ENCODE measurements around the gene RAB11FIP4. TPM values are rescaled to one million over a fixed set of nuclear protein-coding genes. Genes with fewer than 3 reads are reported as not detected.
"Not testable (repeated sequence)": the region's sequence is repeated elsewhere in the genome, so short reads cannot be mapped to it uniquely, and the experiment has no call there.

The RAB11FIP4 gene
- total RNA-seq, 1 donor = 15.1 TPM

DNA sequence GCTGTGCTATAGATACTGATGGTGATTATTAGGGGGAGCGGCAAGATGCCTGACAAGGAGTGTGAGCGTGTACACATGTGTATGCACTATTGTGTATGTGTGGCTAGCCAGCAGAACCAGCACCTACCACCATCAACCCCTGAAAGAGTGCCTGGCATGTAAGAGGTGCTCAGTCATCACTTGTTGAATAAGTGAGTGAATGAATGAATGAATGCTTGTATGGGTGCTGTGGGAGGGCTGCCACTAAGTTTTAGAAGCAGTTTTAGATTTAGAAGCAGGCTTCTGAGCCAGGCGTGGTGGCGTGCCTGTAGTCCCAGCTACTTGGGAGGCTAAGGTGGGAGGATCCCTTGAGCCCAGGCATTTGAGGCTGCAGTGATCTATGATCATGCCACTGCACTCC, 37.0 kb downstream of the RAB11FIP4 start:
- DNase-seq (ENCODE audit: low read depth in 2 of 3, low spot score in 2 of 3) = no peak

DNA sequence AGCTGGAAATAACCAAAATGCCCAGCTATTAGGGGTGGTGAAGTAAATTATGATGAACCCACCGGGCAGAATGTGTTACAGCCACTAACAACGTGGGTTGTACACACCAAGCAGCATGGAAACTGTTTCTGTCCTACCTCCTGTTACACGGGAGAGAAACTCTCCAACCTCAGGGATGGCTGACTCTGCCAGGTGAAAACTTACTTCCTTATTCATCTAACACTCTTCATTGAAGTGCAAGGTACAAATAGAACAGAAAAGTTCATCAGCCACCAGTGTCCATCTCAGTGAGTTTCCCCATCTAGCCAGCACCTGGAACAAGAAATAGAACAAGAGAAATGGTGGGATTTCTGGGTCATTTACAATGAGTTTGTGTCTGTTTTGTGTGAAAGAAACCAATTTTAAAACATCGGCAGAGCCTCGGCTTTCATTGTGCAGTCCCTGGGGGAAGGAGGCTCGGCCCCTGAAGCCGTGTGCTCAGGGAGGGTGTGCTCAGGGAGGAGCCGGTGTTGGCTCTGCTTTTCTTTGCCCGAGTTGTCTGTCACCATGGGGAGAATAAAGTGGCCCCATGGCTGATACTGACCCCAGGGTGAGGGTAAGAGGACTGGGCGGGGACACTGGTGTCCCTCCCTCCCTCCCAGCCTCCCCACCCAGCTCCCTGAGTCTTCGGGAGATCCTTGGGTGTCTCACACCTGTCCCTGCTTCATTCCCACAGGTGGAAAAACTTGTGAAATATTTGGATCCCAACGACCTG, 39.8 kb downstream of the RAB11FIP4 start:
- DNase-seq (ENCODE audit: low read depth in 2 of 3, low spot score in 2 of 3) = no peak

DNA sequence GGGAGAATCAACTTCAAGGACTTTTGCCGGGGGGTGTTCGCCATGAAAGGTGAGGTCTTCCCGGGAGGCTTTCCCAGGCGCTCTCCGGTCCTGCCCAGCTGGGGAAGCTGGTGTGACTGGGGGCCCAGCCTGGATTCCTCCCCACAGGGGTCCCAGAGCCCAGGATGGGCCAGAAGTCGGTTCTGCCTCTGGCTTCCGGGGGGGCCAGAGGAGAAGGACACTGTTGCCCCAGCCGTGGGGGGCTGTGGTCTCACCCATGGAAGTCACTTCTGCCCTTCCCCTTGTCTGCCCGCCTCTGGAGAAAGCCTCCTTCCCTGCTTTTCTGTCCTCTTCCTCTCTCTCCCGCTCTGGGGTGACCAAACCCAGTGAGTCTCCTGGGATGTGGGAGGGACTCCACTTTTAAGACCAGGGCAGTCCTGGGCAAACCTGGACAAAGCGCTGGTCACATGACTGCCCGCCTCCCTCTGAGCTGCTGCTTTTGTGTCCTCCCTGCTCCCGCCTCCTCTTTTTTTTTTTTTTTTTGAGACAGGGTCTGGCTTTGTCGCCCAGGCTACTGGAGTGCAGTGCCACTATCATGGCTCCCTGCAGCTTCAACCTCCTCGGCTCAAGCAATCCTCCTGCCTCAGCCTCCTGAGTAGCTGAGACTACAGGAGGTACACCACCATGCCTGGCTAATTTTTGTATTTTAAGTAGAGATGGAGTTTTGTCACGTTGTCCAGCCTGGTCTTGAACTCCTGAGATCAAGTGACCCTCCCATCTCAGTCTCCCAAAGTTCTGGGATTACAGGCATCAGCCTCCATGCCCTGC, 40.6 kb downstream of the RAB11FIP4 start:
- no peak for DNase-seq (ENCODE audit: low read depth in 2 of 3, low spot score in 2 of 3)

DNA sequence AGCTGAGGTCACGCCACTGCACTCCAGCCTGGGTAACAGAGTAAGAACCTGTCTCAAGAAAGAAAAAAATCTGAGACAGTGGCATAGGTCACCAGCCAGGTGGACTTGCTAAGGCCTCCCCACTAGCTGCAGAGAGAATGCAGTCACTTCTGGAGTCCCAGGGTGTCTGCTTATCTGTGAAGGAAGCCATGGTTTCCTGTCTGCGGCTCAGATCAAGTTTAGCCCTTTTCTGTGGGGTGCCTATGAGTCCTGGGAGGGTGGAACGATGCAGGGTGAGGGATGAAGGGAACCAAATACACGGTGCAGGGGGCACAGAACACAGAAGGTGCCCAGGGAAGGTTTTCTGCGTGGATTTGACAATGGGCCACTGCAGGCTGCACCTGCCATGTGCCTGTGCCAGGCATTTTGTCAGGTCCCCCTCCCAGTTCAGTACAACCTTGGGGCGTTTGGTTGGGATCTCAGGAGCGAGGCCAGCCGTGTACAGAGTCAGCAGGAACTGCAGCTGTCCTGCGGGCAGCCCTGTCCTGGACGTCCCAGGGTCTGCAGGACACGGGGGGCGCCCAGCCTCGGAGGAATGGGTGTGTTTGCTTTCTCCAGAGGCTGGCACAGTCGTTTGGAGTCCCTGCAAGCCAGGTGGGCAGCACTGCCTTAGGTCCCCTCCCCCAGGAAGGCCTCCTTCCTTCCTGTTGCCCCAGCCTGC, 41.8 kb downstream of the RAB11FIP4 start:
- DNase-seq (ENCODE audit: low read depth in 2 of 3, low spot score in 2 of 3) = peak in 2 of 3 donors; percentile 93 to 97

GRCh38 chr17:31433811-31434726, 42.6 kb downstream of the RAB11FIP4 start:
- DNase-seq (ENCODE audit: low read depth in 2 of 3, low spot score in 2 of 3) = no peak

DNA sequence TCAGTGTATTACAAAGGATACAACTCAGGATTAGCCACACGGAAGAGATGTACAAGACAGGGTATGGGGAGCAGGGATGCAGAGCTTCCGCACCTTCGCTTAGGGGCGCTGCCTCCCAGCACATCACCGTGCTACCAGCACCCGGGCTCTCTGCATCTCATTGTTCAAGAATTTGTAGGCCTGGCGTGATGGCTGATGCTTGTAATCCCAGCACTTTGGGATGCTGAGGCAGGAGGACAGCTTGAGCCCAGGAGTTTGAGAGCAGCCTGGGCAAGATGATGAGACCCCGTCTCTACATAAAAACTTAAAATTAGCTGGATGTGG, 43.2 kb downstream of the RAB11FIP4 start:
- no peak for DNase-seq (ENCODE audit: low read depth in 2 of 3, low spot score in 2 of 3)

DNA sequence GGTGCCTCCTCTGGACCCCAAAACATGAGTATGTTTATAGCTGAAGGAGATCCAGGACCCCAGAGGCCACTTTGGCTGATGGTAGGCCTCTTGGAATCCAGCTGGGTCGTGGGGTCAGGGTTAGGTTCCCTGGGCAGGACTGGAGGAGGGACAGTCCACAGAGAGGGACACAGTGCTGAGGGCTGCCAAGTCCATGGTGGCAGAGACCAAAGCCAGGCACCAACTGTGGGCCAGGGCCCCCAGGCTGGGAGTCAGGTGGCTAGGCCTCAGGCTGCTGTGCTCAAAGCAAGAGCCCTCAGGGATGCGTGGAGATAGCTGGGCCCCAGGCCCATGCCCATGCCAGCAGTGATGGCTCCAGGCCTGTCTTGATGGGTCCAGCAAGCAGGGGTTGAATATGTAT, 44.1 kb downstream of the RAB11FIP4 start:
- DNase-seq (ENCODE audit: low read depth in 2 of 3, low spot score in 2 of 3) = no peak

- no peak for DNase-seq (ENCODE audit: low read depth in 2 of 3, low spot score in 2 of 3)
Observed at GRCh38 chr17:31437720-31438400, 46.4 kb downstream of the RAB11FIP4 start.

GRCh38 chr17:31439716-31440115, 48.2 kb downstream of the RAB11FIP4 start:
- no peak for DNase-seq (ENCODE audit: low read depth in 2 of 3, low spot score in 2 of 3)

DNA sequence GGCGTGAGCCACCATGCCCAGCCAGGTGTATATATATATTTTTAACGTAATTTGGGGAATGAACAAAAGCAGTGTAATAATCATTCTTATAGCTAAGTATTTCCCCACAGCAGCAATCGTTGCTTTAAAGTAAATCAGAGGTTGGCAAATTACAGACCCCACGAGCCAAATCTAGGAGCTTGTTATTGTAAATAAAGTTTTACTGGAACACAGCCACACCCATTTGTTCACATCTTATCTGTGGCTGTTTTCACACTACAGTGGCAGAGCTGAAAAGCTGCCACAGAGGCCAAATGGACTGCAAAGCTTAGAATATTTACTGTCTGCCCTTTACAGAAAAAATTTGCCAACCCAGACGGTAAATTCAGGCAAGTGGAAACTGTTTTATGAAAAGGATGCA, 50.8 kb downstream of the RAB11FIP4 start:
- no peak for DNase-seq (ENCODE audit: low read depth in 2 of 3, low spot score in 2 of 3)

- DNase-seq (ENCODE audit: low read depth in 2 of 3, low spot score in 2 of 3) = not testable (repeated sequence)
Observed at GRCh38 chr17:31442856-31443255, 51.4 kb downstream of the RAB11FIP4 start.

DNA sequence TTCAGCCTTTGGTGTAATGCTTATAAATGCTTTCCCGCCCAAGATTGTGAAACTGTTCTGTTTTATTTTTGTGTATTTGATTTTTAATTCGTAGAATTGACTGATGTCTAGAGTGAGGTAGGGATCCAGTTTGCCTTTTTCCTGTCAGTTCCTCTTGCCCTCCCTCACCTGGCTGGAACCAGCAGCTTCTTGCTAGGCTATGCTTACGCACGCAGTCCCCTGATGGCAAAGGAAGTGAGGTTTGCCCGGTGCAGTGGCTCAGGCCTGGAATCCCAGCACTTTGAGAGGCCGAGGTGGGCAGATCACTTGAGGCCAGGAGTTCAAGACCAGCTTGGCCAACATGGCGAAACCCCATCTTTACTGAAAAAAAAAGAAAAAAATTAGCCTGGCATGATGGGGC, 51.9 kb downstream of the RAB11FIP4 start:
- no peak for DNase-seq (ENCODE audit: low read depth in 2 of 3, low spot score in 2 of 3)

GRCh38 chr17:31444026-31444425, 52.6 kb downstream of the RAB11FIP4 start:
- DNase-seq (ENCODE audit: low read depth in 2 of 3, low spot score in 2 of 3) = no peak

- no peak for DNase-seq (ENCODE audit: low read depth in 2 of 3, low spot score in 2 of 3)
Observed at GRCh38 chr17:31446195-31446967, 54.9 kb downstream of the RAB11FIP4 start.

DNA sequence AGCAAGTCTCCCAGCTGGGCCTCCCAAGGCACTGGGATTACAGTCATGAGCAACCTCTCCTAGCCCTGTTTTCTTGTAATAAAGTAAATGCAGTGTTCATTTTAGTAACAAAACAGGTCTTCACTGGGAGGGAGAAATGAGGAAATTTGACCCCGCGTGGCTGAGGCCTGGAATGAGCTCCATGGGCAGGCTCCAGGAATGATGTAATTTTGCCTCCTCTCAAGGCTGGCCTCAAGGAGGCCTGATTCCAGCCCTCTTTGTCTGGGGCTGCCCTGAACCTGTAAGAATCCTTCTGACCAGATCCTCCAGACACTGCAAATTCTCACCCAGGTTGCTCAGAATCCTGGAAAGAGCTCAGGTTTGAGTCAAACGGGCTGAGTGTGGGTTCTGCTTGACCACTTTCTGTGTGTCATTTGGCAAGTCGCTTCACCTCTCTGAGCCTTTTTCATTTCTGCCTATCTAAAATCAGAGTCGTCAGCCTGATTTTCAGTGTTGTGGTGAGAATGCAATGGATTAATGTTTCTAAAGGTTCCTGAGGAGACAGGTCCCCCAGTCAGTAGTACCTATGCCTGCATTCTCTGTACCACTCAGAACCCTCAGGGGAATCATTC, 57.1 kb downstream of the RAB11FIP4 start:
- no peak for DNase-seq (ENCODE audit: low read depth in 2 of 3, low spot score in 2 of 3)

DNA sequence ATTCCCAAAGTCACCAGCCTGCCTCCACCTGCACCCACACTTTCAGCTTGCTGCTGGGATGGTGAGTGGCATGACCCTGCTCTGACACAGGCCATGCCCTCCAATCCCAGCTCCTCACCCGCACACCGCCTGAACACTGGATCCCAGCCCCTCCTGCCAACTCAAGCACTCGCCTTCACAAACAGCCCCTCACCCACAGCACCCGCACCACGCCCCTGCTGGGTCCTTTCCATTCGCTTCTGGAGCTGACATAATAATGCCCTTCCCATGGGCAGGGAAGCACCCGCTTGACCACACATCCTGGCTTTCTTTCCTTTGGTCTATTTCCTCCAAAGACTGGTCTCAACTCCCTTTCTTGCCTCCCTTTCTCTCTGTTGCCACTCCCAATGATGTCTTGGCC, 57.6 kb downstream of the RAB11FIP4 start:
- DNase-seq (ENCODE audit: low read depth in 2 of 3, low spot score in 2 of 3) = no peak

DNA sequence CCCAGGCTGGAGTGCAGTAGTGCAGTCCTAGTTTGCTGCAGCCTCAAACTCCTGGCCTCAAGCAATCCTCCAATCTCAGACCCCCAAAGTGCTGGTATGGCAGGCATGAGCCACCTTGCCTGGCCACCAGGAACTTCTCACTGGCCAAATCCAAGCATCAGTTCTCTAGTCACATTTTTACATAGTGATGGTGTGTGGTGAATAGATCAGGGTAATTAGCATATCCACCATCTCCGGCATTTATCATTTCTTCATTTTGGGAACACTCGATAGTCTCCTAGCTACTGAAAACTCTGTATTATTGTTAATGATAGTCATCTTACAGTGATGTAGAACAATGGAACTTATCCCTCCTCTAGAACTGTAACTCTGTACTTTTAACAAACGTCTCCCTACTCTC, 58.3 kb downstream of the RAB11FIP4 start:
- no peak for DNase-seq (ENCODE audit: low read depth in 2 of 3, low spot score in 2 of 3)

- no peak for DNase-seq (ENCODE audit: low read depth in 2 of 3, low spot score in 2 of 3)
Observed at GRCh38 chr17:31452101-31452500, 60.6 kb downstream of the RAB11FIP4 start.
